ENCODE data around the gene PCDH7.

Gene PCDH7, protein sequence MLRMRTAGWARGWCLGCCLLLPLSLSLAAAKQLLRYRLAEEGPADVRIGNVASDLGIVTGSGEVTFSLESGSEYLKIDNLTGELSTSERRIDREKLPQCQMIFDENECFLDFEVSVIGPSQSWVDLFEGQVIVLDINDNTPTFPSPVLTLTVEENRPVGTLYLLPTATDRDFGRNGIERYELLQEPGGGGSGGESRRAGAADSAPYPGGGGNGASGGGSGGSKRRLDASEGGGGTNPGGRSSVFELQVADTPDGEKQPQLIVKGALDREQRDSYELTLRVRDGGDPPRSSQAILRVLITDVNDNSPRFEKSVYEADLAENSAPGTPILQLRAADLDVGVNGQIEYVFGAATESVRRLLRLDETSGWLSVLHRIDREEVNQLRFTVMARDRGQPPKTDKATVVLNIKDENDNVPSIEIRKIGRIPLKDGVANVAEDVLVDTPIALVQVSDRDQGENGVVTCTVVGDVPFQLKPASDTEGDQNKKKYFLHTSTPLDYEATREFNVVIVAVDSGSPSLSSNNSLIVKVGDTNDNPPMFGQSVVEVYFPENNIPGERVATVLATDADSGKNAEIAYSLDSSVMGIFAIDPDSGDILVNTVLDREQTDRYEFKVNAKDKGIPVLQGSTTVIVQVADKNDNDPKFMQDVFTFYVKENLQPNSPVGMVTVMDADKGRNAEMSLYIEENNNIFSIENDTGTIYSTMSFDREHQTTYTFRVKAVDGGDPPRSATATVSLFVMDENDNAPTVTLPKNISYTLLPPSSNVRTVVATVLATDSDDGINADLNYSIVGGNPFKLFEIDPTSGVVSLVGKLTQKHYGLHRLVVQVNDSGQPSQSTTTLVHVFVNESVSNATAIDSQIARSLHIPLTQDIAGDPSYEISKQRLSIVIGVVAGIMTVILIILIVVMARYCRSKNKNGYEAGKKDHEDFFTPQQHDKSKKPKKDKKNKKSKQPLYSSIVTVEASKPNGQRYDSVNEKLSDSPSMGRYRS (N-terminal part only)

GRCh38 chr4:30720021-30720660, at the start of gene PCDH7:
Gene PCDH7, plus strand, starts transcription at chr4:30720369. Its CDS starts 1,054 bp downstream, at chr4:30721423.
- DNase-seq (ENCODE audit: low spot score): peak; percentile 30

DNA sequence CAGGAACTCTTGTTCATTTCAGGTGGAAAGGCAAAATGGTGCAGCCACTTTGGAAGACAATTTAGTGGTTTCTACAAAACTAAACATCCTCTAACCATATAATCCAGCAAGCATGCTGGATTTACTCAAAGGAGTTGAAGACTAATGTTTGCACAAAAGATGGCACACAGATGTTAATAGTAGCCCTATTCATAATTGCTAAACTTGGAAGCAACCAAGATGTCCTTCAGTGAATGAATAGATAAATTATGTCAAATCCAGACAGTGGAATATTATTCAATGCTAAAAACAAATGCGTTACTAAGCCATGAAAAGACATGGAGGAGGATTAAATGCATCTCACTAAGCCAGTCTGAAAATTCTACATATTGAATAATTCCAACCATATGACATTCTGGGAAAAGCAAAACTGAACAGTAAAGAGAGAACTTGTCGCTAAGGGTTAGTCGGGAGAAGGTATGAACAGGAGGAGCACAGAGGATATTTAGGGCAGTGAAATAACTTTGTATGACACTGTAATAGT, 48.2 kb upstream of the PCDH7 start:
- DNase-seq (ENCODE audit: low spot score): no peak

- no peak for DNase-seq (ENCODE audit: low spot score)
These were observed 24.0 kb upstream of the PCDH7 start for GRCh38 chr4:30696191-30696590.

DNA sequence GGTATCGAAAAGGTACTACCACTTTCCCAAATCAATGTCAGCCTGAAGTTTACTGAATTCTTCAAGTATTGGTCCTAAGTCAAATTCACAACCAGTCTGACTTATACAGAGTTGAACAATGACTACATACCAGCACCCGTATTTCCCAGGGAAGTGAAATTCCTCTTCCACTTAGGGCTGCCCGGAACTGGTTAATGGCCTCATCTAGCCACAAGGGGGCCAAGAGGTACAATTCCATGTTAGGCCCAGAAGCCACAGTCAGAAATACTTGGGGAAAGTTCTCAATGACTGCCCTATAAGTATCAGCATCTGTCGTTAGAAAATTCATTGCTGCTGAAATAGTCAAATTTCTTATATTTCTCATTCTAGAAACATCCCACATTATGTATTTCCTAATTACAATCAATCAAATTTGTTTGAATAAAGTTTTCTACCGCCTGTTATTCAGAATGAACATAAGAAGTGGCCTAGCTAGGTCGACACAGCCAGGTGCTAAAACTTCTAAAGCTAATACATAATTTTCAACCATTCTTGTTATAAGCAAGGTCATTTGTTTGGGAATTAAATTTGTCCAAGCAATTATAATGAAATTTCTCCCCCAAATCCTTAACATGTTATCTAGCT, 5.6 kb upstream of the PCDH7 start:
- peak; percentile 41 for DNase-seq (ENCODE audit: low spot score)

- peak; percentile 46 for DNase-seq (ENCODE audit: low spot score)
These were observed 4.0 kb upstream of the PCDH7 start for GRCh38 chr4:30716158-30716557.

GRCh38 chr4:30716681-30717207, 3.4 kb upstream of the PCDH7 start:
- DNase-seq (ENCODE audit: low spot score): peak; percentile 8

- DNase-seq (ENCODE audit: low spot score): peak; percentile 58
These were observed 2.8 kb upstream of the PCDH7 start for GRCh38 chr4:30717208-30718020.

DNA sequence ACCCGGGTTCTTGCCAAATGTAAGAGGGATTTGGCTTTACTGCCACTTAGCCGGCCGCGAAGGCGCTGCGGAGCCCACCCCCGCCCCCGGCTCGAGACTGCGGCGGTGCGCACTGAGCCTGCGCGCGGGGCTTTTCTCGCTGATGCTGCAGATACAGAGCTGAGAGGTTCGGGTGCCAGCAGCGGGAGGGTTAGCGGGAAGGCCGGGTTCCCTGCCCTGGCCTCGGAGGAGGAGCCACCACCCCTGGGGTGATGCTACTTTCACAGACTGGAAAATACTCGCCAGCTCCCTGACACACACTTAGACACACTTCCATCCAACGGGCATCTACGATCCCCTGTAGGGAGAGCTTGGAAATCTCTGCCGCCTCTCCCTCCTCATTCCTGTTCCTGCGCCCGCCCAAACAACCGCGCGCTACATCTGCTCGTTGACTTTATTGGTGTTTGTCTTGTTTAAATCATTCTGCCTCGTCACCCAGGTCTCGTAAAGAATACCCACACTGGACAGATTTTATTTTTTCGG, 2.1 kb upstream of the PCDH7 start:
- peak; percentile 10 for DNase-seq (ENCODE audit: low spot score)

- DNase-seq (ENCODE audit: low spot score): peak; percentile 17
These were observed 1.3 kb upstream of the PCDH7 start for GRCh38 chr4:30718641-30719453.

DNA sequence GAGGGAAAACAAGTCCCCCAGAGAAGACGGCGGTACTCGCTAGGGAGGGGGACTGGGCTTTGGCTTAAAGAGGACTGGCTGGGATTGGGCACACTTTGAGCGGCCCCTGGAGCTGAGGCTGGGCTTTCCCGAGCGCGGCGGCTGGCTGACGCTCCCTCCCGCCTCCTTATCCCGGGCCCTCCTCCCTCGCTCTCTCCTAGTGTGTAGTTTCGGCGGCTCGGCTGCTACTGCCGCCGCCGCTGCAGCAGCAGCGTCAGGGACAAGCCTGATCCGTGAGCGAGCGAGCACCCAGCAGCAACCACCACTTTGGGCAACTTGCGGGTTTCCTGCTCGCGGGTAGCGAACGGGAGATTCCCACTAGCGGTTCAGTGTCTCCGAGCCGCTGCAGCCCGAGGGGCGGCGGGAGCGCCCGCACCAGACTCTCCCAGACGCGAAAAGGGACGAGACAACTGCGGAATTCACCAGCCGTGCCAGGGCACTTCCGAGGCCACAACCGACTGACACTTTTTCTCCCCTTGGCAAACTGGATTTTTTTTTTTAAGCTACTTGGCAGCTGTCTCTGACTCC, 632 bp upstream of the PCDH7 start:
- DNase-seq (ENCODE audit: low spot score): peak; percentile 19

DNA sequence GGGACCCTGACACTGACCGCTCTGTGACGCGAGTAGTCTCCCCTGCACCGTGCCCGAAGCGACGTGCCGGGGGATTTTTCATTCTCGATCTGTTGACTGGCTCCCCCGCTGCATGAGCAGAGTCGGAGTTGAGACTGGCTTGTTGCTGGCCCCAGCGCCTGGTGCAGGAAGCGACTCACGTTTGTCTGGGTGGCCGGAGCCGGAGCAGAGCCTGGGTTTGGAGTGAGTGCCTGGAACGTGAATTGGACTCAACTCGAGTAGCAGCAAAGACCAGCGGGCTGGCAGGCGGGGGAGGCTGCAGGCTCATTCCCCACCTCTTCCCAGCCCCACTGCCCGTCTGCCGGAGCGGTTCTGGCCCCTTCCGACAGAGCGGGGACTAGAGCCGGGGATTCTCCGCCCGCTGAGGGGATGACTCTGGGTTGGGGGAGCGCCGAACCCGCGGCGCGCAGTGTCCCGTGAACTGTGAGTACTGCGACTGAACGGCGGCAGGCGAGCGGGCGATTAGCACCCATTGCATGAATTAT, 554 bp downstream of the PCDH7 start:
- DNase-seq (ENCODE audit: low spot score): peak; percentile 43

GRCh38 chr4:30721185-30722091, 1.3 kb downstream of the PCDH7 start:
- no peak for DNase-seq (ENCODE audit: low spot score)

DNA sequence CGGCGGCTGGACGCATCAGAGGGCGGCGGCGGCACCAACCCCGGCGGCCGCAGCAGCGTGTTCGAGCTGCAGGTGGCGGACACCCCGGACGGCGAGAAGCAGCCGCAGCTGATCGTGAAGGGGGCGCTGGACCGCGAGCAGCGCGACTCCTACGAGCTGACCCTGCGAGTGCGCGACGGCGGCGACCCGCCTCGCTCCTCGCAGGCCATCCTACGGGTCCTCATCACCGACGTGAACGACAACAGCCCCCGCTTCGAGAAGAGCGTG, 1.9 kb downstream of the PCDH7 start:
- DNase-seq (ENCODE audit: low spot score): no peak

DNA sequence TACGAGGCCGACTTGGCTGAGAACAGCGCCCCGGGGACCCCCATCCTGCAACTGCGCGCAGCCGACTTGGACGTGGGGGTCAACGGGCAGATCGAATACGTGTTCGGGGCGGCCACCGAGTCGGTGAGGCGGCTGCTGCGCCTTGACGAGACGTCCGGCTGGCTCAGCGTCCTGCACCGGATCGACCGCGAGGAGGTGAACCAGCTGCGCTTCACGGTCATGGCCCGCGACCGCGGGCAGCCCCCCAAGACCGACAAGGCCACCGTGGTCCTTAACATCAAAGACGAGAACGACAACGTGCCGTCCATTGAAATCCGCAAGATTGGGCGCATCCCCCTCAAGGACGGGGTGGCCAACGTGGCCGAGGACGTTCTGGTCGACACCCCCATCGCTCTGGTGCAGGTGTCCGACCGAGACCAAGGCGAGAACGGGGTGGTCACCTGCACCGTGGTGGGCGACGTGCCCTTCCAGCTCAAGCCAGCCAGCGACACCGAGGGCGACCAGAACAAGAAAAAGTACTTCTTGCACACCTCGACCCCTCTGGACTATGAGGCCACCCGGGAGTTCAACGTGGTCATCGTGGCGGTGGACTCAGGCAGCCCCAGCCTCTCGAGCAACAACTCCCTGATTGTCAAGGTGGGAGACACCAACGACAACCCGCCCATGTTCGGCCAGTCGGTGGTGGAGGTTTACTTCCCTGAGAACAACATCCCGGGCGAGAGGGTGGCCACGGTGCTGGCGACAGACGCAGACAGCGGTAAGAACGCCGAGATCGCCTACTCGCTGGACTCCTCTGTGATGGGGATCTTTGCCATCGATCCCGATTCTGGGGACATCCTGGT, 2.4 kb downstream of the PCDH7 start:
- DNase-seq (ENCODE audit: low spot score): no peak

- DNase-seq (ENCODE audit: low spot score): no peak
These were observed 3.2 kb downstream of the PCDH7 start for GRCh38 chr4:30723201-30723955.

GRCh38 chr4:30724247-30724646, 4.1 kb downstream of the PCDH7 start:
- no peak for DNase-seq (ENCODE audit: low spot score)
